BJ (cell line): ENCODE data around the gene ITPKC. TPM values are rescaled to one million over a fixed set of nuclear protein-coding genes. Genes with fewer than 3 reads are reported as not detected.

Experiments
- CTCF ChIA-PET: fragments of 350-600 bp; formaldehyde crosslinking; extraction: SDS; loops from one replicate; lab custom pipeline; 2021; ENCODE audit warnings: antibody characterized with exemption, inconsistent platforms; lab: Yijun Ruan, JAX
- POLR2A ChIA-PET: fragments of 300-600 bp; sonication (Branson Sonifier 250); formaldehyde crosslinking; extraction: SDS; loops from one replicate; lab custom pipeline; 2021; ENCODE audit warnings: antibody characterized with exemption; lab: Charles Lee
- DNase-seq: peaks from one replicate; pipeline ENCODE4 v3.0.0-alpha.2; 2011; ENCODE audit warnings: low read depth
- H3K27me3 ChIP-seq: 2 replicates; pipeline ENCODE4 v1.6.0; 2011; ENCODE audit warnings: low read length; ENCODE audit not compliant: control insufficient read depth, insufficient read depth
- H3K36me3 ChIP-seq: 2 replicates; pipeline ENCODE4 v1.5.1; 2011; ENCODE audit warnings: low read length; ENCODE audit not compliant: control insufficient read depth, insufficient read depth
- H3K4me3 ChIP-seq: 2 replicates; pipeline ENCODE4 v1.5.1; 2011; ENCODE audit warnings: low read depth, mild to moderate bottlenecking, control low read depth, low read length
- CTCF ChIP-seq: IDR thresholded peaks from 2 replicates; pipeline ENCODE4 v1.5.1; 2011; ENCODE audit warnings: low read depth, mild to moderate bottlenecking, control low read depth, inconsistent platforms, low read length, moderate library complexity; ENCODE audit not compliant: insufficient read depth
- polyA plus RNA-seq: library from polyadenylated mRNA; depleted of rRNA; stranded (reverse); fragments of >200 nt; gene quantifications from 2 replicates; pipeline ENCODE4 v1.2.3, GENCODE V29; 2011

ITPKC gene
- polyA plus RNA-seq, 1 experiment = 11.9 TPM

DNA sequence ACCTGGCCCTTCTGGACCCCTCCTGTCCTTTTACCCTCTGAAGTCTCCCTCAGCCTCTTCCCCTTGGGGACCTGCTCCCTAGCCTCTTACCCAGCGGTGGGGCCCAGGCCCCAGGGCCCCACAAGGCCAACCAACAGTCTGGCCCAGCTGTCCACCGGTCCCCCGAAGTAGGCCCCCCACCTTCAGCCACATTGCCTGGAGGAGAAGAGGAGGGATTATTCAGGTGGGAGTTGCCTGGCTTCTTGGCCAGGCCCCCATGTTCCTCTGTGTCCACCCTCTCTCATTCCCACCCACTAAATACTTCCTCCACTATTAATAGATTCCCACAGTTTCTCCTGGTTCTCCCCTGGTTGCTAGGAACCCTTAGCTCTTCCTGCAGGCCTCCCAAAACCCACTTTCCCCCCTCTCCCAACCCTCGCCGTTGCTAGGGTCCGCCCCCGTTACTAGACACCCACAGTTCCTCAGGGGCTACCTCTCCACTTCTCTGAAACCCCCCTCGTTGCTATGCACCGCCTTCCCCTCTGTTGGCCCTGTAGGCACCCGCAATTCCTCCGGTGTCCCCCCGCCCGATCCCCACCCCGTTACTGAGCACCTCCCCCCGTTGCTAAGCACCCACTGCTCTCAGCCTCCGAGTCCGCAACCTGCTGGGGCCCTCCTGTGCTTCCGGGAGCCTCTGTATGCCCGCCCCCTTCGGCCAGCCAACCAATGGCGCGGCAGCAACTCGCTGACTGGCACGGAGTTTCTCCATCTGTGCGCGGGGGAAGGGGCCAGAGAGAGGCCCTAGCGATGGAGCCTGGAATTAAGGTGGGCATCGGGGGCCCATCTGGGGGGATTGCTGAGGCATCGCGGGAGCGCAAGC, 2.2 kb upstream of the ITPKC start:
- Histone ChIP-seq H3K4me3 (peak overlapping the region; percentile 60), H3K27me3 (no peaks in the 10 kb centered on the region), H3K36me3 (peaks cover 5% of the 10 kb centered on the region)
- DNase-seq = no peak
- CTCF ChIA-PET = interaction anchor here (0.9 kb wide), 1 partner anchor 12 kb away, joined by 4 read pairs; no protein-coding TSS in a partner anchor
- POLR2A ChIA-PET = no interaction called here
- no peak for TF ChIP-seq CTCF

DNA sequence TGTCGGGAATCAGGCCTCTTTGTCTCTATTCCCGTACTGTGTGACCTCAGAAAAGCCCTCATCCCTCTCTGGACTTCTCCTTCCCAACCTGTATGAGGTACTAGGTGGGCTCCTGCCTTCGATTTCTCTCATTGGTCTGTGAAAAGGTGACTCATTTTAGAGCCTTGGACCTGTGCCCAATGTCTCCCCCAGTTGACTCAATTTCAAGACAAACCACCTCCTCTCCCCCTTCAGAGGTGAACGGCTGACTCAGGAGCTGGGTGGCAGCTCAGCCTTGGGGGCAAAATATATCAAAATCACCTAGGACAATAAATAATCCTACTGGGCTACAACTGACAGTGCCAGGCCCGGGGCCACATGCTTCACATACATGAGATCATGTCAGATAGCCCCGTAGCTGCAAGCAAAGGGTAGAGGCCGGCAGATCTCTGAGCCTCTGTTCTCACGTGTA, 856 bp upstream of the ITPKC start:
- no peaks in the 10 kb centered on the region; the same call in none of the 2 replicates for H3K36me3 ChIP-seq
- ChIA-PET CTCF (interaction anchor here (0.7 to 1.9 kb wide), 2 partner anchors 52 to 63 kb away, joined by 3 to 5 read pairs; no protein-coding TSS in a partner anchor), POLR2A (interaction anchor here (0.6 kb wide), 1 partner anchor 27 kb away, joined by 4 read pairs; no protein-coding TSS in a partner anchor)
- TF ChIP-seq CTCF = no peak
- no peaks in the 10 kb centered on the region for H3K27me3 ChIP-seq
- DNase-seq = no peak
- peak overlapping the region; percentile 70 for H3K4me3 ChIP-seq

- CTCF ChIA-PET = interaction anchor here (0.6 to 1.9 kb wide), 4 partner anchors 53 to 661 kb away, joined by 3 to 12 read pairs (median 4); no protein-coding TSS in a partner anchor
These were observed 490 bp downstream of the ITPKC start for GRCh38 chr19:40717325-40717879.

GRCh38 chr19:40717880-40718773, 1.2 kb downstream of the ITPKC start:
- CTCF ChIA-PET = interaction anchor here (0.8 to 1.5 kb wide), 3 partner anchors 9 to 616 kb away, joined by 3 to 12 read pairs (median 3); no protein-coding TSS in a partner anchor
- POLR2A ChIA-PET = no interaction called here
- no peak for TF ChIP-seq CTCF
- H3K36me3 ChIP-seq = no peaks in the 10 kb centered on the region; the same call in none of the 2 replicates
- H3K27me3 ChIP-seq = no peaks in the 10 kb centered on the region
- peak overlapping the region; percentile 70 for H3K4me3 ChIP-seq
- DNase-seq = no peak

More at GRCh38 chr19:40717325-40717879, 490 bp downstream of the ITPKC start:
- peak overlapping the region; percentile 70 for H3K4me3 ChIP-seq
- no peak for TF ChIP-seq CTCF
- H3K27me3 ChIP-seq = no peaks in the 10 kb centered on the region
- POLR2A ChIA-PET = no interaction called here
- no peak for DNase-seq
- H3K36me3 ChIP-seq = no peaks in the 10 kb centered on the region; the same call in none of the 2 replicates
